OCI-LY1 (cell line): ENCODE data around the gene PRELP.

Experiments used
- CTCF ChIP-seq: fragments of 200-600 bp; sonication (generic), shearing (Covaris generic); IDR thresholded peaks from 2 replicates; pipeline ENCODE4 v1.5.1; 2017; ENCODE audit warnings: mild to moderate bottlenecking, antibody characterized with exemption, low read length, moderate library complexity, mixed read lengths
- EZH2 ChIP-seq: fragments of 200-600 bp; sonication (generic), shearing (Covaris generic); IDR thresholded peaks from 2 replicates; pipeline ENCODE4 v1.8.0; 2017; ENCODE audit warnings: borderline replicate concordance, mixed run types, mild to moderate bottlenecking, antibody characterized with exemption, low read length, moderate library complexity, mixed read lengths

GRCh38 chr1:203447151-203447550, 28.5 kb upstream of the PRELP start:
- no peak for TF ChIP-seq EZH2
- no peak for TF ChIP-seq CTCF
